Loucy (cell line): Measurements from ENCODE around the gene SDHA.
"Not testable (repeated sequence)": the region's sequence is repeated elsewhere in the genome, so short reads cannot be mapped to it uniquely, and the experiment has no call there.

Experiments
- H2AFZ ChIP-seq: fragments of 200-600 bp; sonication (generic); 2 replicates; pipeline ENCODE4 v1.6.0; 2016; ENCODE audit warnings: antibody characterized with exemption, mild to moderate bottlenecking, low read length, moderate library complexity
- H3F3A ChIP-seq: fragments of 200-600 bp; 2 replicates; pipeline ENCODE4 v1.6.0; 2016; ENCODE audit warnings: antibody characterized with exemption, low read depth, mild to moderate bottlenecking
- H3K27me3 ChIP-seq: fragments of 200-600 bp; sonication (generic); 2 replicates; pipeline ENCODE4 v1.6.1; 2014; ENCODE audit warnings: low read length, mild to moderate bottlenecking; ENCODE audit not compliant: insufficient read depth, poor library complexity, severe bottlenecking
- H3K36me3 ChIP-seq: fragments of 200-600 bp; sonication (generic); 2 replicates; pipeline ENCODE4 v1.6.1; 2016; ENCODE audit warnings: low read length; ENCODE audit not compliant: insufficient read depth
- H3K4me1 ChIP-seq: fragments of 200-600 bp; sonication (generic); 2 replicates; pipeline ENCODE4 v1.5.1; 2014; ENCODE audit warnings: low read length, mild to moderate bottlenecking; ENCODE audit not compliant: insufficient read depth, poor library complexity, severe bottlenecking
- H3K4me2 ChIP-seq: fragments of 200-600 bp; sonication (generic); 2 replicates; pipeline ENCODE4 v1.6.0; 2014; ENCODE audit warnings: antibody characterized with exemption, low read length, low read depth, mild to moderate bottlenecking; ENCODE audit not compliant: poor library complexity, severe bottlenecking
- H3K4me3 ChIP-seq: fragments of 200-600 bp; sonication (generic); 2 replicates; pipeline ENCODE4 v1.5.1; 2014; ENCODE audit warnings: low read length, mild to moderate bottlenecking, mixed read lengths; ENCODE audit not compliant: poor library complexity, severe bottlenecking
- H3K79me2 ChIP-seq: fragments of 200-600 bp; sonication (generic); 2 replicates; pipeline ENCODE4 v1.6.1; 2014; ENCODE audit warnings: low read length; ENCODE audit not compliant: insufficient read depth
- H3K9ac ChIP-seq: fragments of 200-600 bp; sonication (generic); 2 replicates; pipeline ENCODE4 v1.6.0; 2014; ENCODE audit warnings: mild to moderate bottlenecking, low read depth, low read length, moderate library complexity; ENCODE audit not compliant: poor library complexity, severe bottlenecking
- H3K9me2 ChIP-seq: fragments of 200-600 bp; sonication (generic); replicated peaks from 2 replicates; pipeline ENCODE4 v1.6.1; 2016; ENCODE audit warnings: low read depth, low read length, mixed read lengths
- H3K9me3 ChIP-seq: fragments of 200-600 bp; sonication (generic); 2 replicates; pipeline ENCODE4 v1.6.1; 2014; ENCODE audit warnings: mild to moderate bottlenecking, antibody characterized with exemption, low read length, low read depth; ENCODE audit not compliant: insufficient read depth
- H4K20me1 ChIP-seq: fragments of 200-600 bp; sonication (generic); 2 replicates; pipeline ENCODE4 v1.6.0; 2014; ENCODE audit warnings: antibody characterized with exemption, low read length, mild to moderate bottlenecking; ENCODE audit not compliant: insufficient read depth, poor library complexity, severe bottlenecking
- EZH2phosphoT487 ChIP-seq: fragments of 200-600 bp; IDR thresholded peaks from 2 replicates; pipeline ENCODE4 v1.6.1; 2018; ENCODE audit warnings: antibody characterized with exemption, mild to moderate bottlenecking, moderate library complexity, borderline replicate concordance
- TF ChIP-seq, protein P1 (sequence below): fragments of 200-600 bp; sonication (generic); conservative IDR thresholded peaks from 2 replicates; pipeline ENCODE4 v1.5.1; 2014; ENCODE audit warnings: mild to moderate bottlenecking, antibody characterized with exemption, low read length

SDHA gene

DNA sequence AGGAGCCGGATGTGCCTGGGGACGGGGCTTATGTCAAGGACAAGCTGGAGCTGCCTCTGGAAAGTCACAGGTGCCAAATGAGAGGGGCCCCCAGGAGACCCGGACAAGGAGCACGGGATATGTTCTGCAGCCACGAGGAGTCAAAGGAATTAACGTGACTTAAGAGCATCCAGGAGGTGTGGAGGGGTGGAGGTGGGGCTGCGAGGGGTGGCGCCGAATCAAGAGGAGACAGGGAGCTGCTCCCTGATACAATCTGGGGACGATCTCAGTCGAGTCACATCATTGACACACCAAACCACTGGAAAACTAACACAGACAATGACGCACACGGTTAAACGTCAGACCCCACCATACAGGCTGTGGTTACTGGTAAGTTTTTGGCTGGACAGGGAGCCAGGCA lies 10.5 kb upstream of the SDHA start:
- Histone ChIP-seq H3K36me3 (peaks cover 35% of the 10 kb centered on the region; the same call in 1 of the 2 replicates), H3K9ac (no peak overlapping the region), H3F3A (no peaks in the 10 kb centered on the region), H2AFZ (no peak overlapping the region), H3K4me3 (no peak overlapping the region), H3K4me1 (peaks cover 27% of the 10 kb centered on the region), H3K27me3 (no peaks in the 10 kb centered on the region), H3K79me2 (peaks cover 41% of the 10 kb centered on the region), H4K20me1 (peaks cover 22% of the 10 kb centered on the region), H3K9me2 (no peaks in the 10 kb centered on the region), H3K4me2 (peak overlapping the region; percentile 9), H3K9me3 (no peaks in the 10 kb centered on the region)
- TF ChIP-seq, protein P1, sequence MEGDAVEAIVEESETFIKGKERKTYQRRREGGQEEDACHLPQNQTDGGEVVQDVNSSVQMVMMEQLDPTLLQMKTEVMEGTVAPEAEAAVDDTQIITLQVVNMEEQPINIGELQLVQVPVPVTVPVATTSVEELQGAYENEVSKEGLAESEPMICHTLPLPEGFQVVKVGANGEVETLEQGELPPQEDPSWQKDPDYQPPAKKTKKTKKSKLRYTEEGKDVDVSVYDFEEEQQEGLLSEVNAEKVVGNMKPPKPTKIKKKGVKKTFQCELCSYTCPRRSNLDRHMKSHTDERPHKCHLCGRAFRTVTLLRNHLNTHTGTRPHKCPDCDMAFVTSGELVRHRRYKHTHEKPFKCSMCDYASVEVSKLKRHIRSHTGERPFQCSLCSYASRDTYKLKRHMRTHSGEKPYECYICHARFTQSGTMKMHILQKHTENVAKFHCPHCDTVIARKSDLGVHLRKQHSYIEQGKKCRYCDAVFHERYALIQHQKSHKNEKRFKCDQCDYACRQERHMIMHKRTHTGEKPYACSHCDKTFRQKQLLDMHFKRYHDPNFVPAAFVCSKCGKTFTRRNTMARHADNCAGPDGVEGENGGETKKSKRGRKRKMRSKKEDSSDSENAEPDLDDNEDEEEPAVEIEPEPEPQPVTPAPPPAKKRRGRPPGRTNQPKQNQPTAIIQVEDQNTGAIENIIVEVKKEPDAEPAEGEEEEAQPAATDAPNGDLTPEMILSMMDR, result no peak
- TF ChIP-seq EZH2phosphoT487, result no peak

DNA sequence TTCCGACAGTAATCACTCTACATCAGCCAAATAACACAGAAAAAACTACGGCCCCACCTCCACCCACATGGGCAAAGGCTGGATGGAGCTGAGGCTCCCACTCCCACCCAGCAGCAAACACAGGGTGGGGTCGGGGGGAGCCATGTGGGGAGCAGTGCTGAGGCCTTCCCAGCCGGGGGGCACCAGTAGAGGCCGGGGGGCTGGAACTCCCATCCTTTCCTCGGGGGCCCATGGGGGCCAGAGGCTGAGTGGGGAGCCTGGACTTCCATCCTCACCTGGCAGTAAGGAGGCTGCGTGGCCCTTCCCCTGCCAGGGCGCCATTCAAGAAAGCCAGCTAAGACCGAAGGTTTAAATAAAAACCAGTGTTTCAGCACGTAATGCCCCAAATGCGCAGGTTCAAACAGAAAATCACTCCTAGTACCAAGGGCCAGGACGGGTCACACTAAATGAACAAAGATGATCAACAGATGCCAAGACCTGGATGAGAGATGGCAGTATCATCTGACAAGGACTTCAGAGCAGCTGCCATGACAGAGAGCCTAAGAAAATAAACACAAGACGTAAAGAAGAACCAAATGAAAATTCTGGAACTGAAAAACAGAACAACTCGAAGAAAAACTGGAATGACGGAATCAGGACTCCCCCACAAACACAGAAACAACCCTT lies 9.5 kb upstream of the SDHA start:
- no peak for TF ChIP-seq EZH2phosphoT487
- TF ChIP-seq, protein P1, result no peak
- Histone ChIP-seq H3K4me3 (no peak overlapping the region), H3K36me3 (peaks cover 30% of the 10 kb centered on the region; the same call in 1 of the 2 replicates), H4K20me1 (peaks cover 22% of the 10 kb centered on the region), H3F3A (no peaks in the 10 kb centered on the region), H3K4me2 (peak overlapping the region; percentile 9), H3K27me3 (no peaks in the 10 kb centered on the region), H3K9me3 (no peaks in the 10 kb centered on the region), H3K4me1 (peaks cover 28% of the 10 kb centered on the region), H3K9ac (no peak overlapping the region), H2AFZ (no peak overlapping the region), H3K79me2 (peaks cover 44% of the 10 kb centered on the region), H3K9me2 (no peaks in the 10 kb centered on the region)

DNA sequence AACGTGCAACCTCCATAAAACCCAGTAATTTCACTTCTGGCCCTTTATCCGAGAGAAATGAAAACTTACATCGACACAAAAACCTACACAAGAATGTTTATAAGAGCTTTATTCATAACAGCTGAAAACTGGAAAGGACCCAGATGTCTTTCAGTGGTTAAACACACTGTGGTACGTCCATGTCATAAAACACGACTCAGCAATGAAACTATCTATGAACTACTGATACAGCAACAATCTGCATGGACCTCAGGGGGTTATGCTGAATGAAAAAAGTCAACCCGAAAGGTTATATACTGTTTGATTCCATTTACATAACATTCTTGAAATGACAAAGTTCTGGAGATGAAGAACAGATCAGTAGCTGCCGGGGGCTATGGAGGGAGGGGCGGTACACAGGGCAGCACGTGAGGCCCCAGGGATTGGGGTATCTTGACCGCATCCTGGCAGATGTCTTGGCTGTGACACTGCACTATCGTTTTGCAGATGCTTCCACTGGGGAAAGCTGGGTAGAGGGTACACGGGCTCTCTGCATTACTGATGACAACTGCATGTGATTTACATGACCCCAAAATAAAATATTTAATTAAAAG lies 4.2 kb upstream of the SDHA start:
- Histone ChIP-seq H3K9ac (peak overlapping the region; percentile 20), H3K27me3 (peaks cover 6% of the 10 kb centered on the region), H3K4me3 (peak overlapping the region; percentile 25), H3K9me3 (no peaks in the 10 kb centered on the region), H2AFZ (no peak overlapping the region), H3K4me1 (peaks cover 29% of the 10 kb centered on the region), H3K9me2 (no peaks in the 10 kb centered on the region), H3K36me3 (peaks cover 9% of the 10 kb centered on the region; the same call in 1 of the 2 replicates), H3F3A (no peaks in the 10 kb centered on the region), H3K4me2 (peak overlapping the region; percentile 89), H3K79me2 (peaks cover 59% of the 10 kb centered on the region), H4K20me1 (peaks cover 17% of the 10 kb centered on the region)
- TF ChIP-seq, protein P1, result no peak
- TF ChIP-seq EZH2phosphoT487, result no peak

DNA sequence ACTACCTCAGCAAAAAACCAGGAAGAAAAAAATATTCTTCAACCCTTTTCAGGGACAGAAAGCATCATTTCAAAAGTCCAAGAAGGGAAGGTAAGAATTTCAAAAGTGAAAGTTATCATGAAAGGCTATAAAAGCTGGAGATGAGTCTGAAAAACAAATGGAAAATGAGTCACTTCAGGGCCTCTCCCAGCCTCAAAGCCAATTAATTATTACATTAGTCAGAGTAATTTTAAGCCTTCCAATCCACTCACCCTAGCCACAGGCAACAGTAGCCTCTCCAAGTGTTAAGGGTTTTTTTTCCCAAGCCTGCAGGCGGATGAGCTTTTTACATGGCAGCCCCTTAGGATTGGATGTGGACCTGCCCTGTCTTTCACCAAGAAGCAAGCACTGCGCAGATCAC lies 2.9 kb upstream of the SDHA start:
- H4K20me1 ChIP-seq, result peaks cover 23% of the 10 kb centered on the region
- H3K4me2 ChIP-seq, result peak overlapping the region; percentile 89
- peak overlapping the region; percentile 67 for H3K4me3 ChIP-seq
- H3K9ac ChIP-seq, result peak overlapping the region; percentile 56
- H3K4me1 ChIP-seq, result peaks cover 26% of the 10 kb centered on the region
- H3K36me3 ChIP-seq, H3F3A ChIP-seq, H3K9me3 ChIP-seq, H2AFZ ChIP-seq, H3K9me2 ChIP-seq, H3K27me3 ChIP-seq: not testable (repeated sequence)
- peaks cover 63% of the 10 kb centered on the region for H3K79me2 ChIP-seq

DNA sequence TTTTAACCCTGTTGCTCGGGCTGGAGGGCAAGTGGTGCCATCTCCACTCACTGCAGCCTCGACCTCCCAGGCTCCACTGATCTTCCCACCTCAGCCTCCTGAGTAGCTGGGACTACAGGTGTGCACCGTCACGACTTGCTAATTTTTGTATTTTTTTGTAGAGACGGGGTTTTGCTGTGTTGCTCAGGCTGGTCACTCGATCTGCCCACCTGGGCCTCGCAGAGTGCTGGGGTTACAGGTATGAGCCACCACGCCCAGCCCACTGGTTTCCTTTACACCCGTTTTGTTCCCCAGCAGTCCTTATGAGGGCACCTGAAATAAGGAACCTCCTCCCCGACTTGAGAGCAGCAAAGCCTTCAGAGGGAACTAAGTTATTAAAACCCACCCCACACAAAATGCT lies 2.0 kb upstream of the SDHA start:
- Histone ChIP-seq H3K4me3 (peak overlapping the region; percentile 67), H3K79me2 (peaks cover 69% of the 10 kb centered on the region), H3K4me2 (peak overlapping the region; percentile 89), H3K9ac (peak overlapping the region; percentile 56), H3K4me1 (peaks cover 29% of the 10 kb centered on the region), H4K20me1 (peaks cover 28% of the 10 kb centered on the region)
- H3F3A ChIP-seq, H2AFZ ChIP-seq, H3K9me3 ChIP-seq, H3K9me2 ChIP-seq, H3K36me3 ChIP-seq, H3K27me3 ChIP-seq: not testable (repeated sequence)
